IPS-15b (cell line): ENCODE data around the gene EPN1.
"Not testable (repeated sequence)": the region's sequence is repeated elsewhere in the genome, so short reads cannot be mapped to it uniquely, and the experiment has no call there.

Experiments
- H3K27me3 ChIP-seq: one replicate; pipeline ENCODE4 v1.6.1; 2013; ENCODE audit warnings: low read length; ENCODE audit not compliant: control insufficient read depth, insufficient read depth
- H3K36me3 ChIP-seq: one replicate; pipeline ENCODE4 v1.6.1; 2013; ENCODE audit warnings: low read length; ENCODE audit not compliant: control insufficient read depth, insufficient read depth
- H3K4me1 ChIP-seq: one replicate; pipeline ENCODE4 v1.6.1; 2013; ENCODE audit warnings: mild to moderate bottlenecking, low read length; ENCODE audit not compliant: control insufficient read depth, insufficient read depth
- H3K4me3 ChIP-seq: one replicate; pipeline ENCODE4 v1.5.1; 2013; ENCODE audit warnings: low read depth, low read length
- H3K9ac ChIP-seq: one replicate; pipeline ENCODE4 v1.6.1; 2013; ENCODE audit warnings: low read depth, mild to moderate bottlenecking, low read length
- H3K9me3 ChIP-seq: one replicate; pipeline ENCODE4 v1.6.1; 2013; ENCODE audit warnings: mild to moderate bottlenecking, low read length; ENCODE audit not compliant: control insufficient read depth, insufficient read depth

The EPN1 gene

DNA sequence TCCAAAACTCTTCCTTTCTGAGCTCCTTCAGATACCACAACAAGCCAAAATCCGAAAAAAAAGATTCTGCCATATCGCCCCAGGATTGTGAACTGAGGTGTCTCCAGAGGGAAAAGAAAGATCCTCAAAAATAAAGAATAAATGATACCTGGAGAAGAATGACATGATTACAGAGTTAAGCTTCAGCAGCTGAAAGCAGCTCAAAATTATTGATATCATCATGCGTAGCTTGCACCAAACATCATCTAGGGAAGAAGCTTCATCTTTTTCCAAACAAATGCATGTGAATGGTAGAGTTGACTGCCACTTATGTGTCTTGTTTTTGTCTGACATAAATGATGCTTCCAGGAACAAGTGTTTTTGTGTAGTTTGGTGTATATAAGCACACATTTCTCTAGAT, 63.3 kb downstream of the EPN1 start, which contains the start of gene NLRP9:
Gene NLRP9, minus strand, starts transcription at position 101 of the 400 bp plus-strand sequence. Its CDS starts 28 bp downstream, at position 73.
- Histone ChIP-seq H3K27me3 (no peaks in the 10 kb centered on the region), H3K9me3 (peaks cover 7% of the 10 kb centered on the region), H3K36me3 (no peaks in the 10 kb centered on the region), H3K4me3 (no peak within 1 kb of the TSS), H3K9ac (no peak within 1 kb of the TSS), H3K4me1 (no peaks in the 10 kb centered on the region)

DNA sequence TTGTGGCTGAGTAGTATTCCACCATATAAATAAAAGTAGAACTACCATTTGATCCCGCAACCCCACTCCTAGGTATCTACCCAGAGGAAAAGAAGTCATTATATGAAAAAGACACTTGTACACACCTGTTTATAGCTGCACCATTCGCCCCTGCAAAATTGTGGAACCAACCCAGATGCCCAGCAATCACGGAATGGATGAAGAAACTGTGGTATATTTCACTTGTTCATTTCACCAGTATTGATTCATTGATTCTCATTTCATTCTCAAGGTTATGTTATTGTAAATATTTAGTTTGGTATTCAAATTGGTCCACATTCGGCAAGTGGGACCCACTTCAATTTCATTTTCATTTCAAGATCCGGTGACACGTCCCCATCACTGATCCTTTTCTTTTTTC, 75.7 kb downstream of the EPN1 start:
- H3K27me3 ChIP-seq, result no peaks in the 10 kb centered on the region
- no peaks in the 10 kb centered on the region for H3K4me1 ChIP-seq
- no peak overlapping the region for H3K9ac ChIP-seq
- H3K9me3 ChIP-seq, result peaks cover 9% of the 10 kb centered on the region
- no peak overlapping the region for H3K4me3 ChIP-seq
- H3K36me3 ChIP-seq, result no peaks in the 10 kb centered on the region

DNA sequence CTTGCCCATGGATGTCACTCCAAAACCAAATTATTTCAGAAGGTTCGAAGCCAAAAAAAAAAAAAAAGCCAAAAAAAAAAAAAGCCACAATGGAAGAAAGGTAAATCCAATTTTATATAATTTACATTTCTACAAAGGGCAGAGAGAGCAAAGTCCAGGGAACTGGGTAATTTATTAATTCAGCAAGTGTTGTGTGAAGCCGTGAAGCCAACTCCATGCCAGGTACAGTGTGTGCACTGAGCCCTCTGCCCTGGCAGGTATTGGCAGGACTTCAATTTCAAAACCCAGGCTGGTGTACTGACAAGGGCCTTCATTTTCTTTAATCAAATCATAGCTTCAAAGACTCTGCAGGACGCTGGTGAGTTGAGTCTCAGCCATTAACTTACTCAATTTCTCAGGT, 78.4 kb downstream of the EPN1 start:
- no peak overlapping the region for H3K9ac ChIP-seq
- H3K9me3 ChIP-seq, result peaks cover 8% of the 10 kb centered on the region
- H3K27me3 ChIP-seq, result no peaks in the 10 kb centered on the region
- H3K36me3 ChIP-seq, result no peaks in the 10 kb centered on the region
- H3K4me3 ChIP-seq, result no peak overlapping the region
- no peaks in the 10 kb centered on the region for H3K4me1 ChIP-seq

DNA sequence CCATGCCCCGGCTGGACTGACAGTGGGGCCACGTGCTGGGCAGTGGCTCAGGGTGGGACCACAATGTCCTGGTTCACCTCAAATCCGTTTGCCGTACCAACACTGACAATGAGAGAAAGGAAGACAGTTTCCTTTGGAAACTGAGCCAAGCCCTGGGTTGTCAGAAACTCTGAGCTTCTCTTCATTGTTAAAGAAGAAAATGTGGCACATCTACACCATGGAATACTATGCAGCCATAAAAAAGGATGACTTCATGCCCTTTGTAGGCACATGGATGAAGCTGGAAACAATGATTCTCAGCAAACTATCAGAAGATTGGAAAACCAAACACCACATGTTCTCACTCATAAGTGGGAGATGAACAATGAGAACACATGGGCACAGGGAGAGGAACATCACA, 81.8 kb downstream of the EPN1 start:
- H3K36me3 ChIP-seq, H3K9me3 ChIP-seq, H3K4me1 ChIP-seq, H3K27me3 ChIP-seq, H3K4me3 ChIP-seq, H3K9ac ChIP-seq: not testable (repeated sequence)

DNA sequence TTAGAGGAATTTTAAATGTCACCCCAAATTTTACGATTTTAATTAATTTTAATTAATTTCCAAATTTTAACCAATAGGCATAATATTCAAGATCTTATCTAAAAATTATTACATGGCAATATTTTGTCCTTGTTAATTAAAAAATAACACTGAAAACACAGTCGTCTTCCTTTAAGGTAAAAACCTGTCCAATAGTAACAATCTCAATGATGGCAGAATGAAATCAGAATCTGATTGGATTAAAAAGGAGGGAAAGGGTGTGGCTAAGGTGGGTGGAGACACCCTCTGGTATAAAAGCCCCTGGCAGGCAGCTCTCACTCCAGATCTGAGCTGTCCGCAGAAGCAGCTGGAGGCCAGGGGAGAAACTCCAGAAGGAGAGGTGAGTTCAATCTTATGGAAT, 83.8 kb downstream of the EPN1 start, which contains the start of gene RFPL4A:
Gene RFPL4A, plus strand, starts transcription at position 301 of the 400 bp plus-strand sequence. CDS start 2,704 bp downstream, outside the sequence.
- H3K36me3 ChIP-seq, H3K9ac ChIP-seq, H3K4me1 ChIP-seq, H3K27me3 ChIP-seq, H3K4me3 ChIP-seq, H3K9me3 ChIP-seq: not testable (repeated sequence)
